Endometrial microvascular endothelial cells (primary cell): ENCODE results near the gene TK1. TPM values are rescaled to one million over a fixed set of nuclear protein-coding genes. Genes with fewer than 3 reads are reported as not detected.
"Not testable (repeated sequence)": the region's sequence is repeated elsewhere in the genome, so short reads cannot be mapped to it uniquely, and the experiment has no call there.

Experiments
- in situ Hi-C: cut with HindIII; loops from 2 replicates; pipeline ENCODE4 v1.10.0; 2017; ENCODE audit warnings: low sequenced_read_pairs, low pct_unique_long_range_greater_than_20kb; ENCODE audit errors: inconsistent ontology term
- total RNA-seq: library from RNA; depleted of rRNA; stranded (reverse); fragments of >200 nt; gene quantifications from one replicate; pipeline ENCODE4 v1.2.3, GENCODE V29; 2015; ENCODE audit errors: inconsistent ontology term

The TK1 gene
- total RNA-seq, 1 donor from 2014 or later = 139 TPM

DNA sequence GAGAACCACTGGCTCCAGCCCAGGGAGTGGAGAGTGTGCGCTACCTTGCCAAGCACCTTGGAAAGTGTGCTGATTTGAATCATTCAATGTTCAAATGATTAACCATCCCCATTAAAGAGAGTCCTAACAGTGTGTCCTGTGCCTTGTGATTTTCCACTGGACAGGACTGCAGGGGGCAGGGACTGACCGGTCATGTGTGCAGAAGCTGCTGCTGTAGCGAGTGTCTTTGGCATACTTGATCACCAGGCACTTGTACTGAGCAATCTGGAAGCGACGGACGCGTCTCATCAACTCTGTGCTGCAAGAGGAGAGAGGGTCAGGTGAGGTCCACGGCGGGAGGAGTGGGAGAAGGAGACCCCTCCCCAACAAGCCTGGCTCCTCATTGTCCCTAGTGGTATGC, 2.0 kb downstream of the TK1 start:
- in situ Hi-C loops = no loop called here

GRCh38 chr17:78184351-78184750, 2.5 kb downstream of the TK1 start:
- in situ Hi-C loops = no loop called here

DNA sequence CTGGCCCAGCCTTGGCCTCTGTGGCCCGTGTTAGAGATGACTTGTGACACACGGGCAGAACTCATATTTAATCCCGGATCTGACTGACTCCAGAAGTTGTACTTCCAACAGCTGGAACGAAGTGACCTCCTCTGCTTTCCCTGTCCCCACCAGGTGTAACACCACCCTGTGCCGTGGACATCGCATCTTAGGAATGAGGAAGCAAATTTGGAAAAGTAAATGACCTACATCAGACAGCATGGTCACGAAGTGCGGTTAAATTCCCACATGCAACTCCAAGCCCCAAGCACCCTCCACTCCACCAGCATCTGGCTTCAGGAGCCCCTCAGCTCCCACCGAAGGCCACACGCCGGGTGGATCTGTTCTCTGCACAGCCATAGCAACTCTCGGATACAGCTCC, 2.9 kb downstream of the TK1 start:
- in situ Hi-C loops = no loop called here

DNA sequence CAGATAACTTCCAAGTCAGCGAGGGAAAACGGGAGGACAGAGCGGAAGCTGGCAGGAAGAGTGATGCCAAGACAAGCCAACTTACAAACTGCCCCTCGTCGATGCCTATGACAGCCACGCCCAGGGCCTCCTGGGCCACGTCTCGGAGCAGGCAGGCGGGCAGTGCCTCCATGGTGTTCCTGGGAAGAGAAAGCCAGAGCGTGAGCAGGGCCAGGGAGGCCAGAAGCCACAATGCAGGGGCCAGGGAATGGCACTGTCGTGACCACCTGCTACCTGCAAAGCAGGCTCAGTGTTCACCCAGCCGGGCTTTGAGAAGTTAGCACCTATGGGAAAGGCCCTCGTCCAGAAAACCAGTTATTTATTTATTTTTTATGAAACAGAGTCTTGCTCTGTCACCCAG, 4.3 kb downstream of the TK1 start:
- in situ Hi-C loops = no loop called here

DNA sequence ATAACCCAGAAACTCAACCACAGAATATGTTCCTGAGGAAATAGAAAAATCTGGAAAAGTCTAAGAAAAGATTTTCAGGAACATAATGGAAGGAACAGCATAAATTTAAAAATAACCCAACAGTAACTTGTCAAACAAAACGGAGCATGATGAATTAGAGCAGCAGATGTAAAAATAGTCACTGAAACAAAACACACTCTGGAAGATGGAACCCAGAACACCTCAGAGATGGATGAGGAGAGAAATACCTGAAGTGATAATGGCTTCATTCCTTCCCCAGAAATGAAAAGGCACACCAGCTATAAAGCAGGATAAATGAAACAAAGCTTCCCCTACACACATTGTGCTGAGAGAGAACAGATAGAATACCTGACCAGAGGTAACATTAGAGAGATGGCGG, 6.3 kb downstream of the TK1 start:
- in situ Hi-C loops = no loop called here

- in situ Hi-C loops = no loop called here
These were observed 6.8 kb downstream of the TK1 start for GRCh38 chr17:78180083-78180482.

DNA sequence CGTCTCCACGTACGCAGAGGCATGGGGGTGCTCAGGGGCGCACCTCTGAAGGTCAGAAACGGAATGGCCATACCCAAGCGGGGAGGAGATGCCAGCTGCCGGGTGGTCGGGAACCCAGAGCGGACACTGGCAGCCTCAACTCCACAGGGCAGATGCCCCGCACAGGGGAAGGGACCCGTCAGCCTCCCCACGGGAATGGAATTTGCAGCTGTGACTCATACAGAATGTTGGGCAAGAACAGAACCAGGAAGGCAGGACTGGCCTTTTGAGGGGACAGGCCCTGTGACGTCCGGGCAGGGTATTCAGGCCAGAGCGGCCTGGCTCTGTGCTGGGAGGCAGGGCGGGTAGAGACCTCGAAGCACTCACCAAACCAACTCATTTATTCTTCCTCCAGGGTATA, 7.5 kb downstream of the TK1 start:
- in situ Hi-C loops = no loop called here

GRCh38 chr17:78176548-78177025, 10.3 kb downstream of the TK1 start:
- in situ Hi-C loops = no loop called here

DNA sequence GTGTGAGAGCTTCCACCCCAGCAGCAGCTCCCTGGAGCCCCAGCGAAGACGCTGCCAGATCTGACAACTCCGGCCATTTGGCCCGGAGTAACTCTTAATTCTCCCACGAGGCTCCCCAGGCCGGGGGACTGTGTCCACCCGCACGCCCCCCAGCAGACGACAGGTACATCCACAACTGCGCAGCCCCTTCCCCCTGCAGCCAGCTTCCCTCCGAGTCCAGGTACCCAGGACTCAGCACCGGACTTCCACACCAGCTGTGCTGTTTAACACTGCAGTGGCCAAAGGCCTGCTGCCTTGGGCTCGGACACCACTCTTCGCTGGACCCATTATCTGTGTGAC, 11.2 kb downstream of the TK1 start:
- in situ Hi-C loops = no loop called here

- in situ Hi-C loops = no loop called here
These were observed 11.8 kb downstream of the TK1 start for GRCh38 chr17:78174870-78175642.

GRCh38 chr17:78174346-78174869, 12.4 kb downstream of the TK1 start:
- in situ Hi-C loops = no loop called here

DNA sequence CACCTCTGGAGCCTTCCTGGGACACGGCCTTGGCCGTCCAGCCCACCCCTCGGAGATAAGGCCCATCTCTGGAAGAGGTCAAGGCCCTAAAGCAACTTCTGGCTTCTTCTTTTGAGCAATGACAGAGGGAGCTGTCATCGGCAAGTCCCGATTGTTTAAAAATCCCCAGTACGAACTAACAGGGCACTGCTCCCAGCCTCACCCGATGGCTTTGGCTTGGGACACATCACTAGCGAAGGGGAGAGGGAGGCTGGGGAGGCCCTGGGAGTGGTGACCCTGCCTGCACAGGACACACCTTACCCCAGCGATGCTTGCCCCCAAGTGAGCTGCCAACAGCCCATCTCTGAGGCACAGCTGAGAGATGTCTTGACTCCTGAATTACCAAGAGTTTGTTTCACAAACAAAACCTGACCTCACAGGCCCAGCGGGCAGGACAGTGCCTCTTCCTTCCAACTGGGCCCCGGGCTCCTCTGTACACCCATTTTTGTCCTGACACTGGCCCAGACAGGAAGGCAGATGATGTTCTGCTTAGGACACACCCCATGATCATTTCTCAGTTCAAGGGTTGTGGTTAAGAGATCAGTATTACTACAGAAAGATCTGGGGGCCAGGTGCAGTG, 13.6 kb downstream of the TK1 start:
- in situ Hi-C loops = no loop called here

DNA sequence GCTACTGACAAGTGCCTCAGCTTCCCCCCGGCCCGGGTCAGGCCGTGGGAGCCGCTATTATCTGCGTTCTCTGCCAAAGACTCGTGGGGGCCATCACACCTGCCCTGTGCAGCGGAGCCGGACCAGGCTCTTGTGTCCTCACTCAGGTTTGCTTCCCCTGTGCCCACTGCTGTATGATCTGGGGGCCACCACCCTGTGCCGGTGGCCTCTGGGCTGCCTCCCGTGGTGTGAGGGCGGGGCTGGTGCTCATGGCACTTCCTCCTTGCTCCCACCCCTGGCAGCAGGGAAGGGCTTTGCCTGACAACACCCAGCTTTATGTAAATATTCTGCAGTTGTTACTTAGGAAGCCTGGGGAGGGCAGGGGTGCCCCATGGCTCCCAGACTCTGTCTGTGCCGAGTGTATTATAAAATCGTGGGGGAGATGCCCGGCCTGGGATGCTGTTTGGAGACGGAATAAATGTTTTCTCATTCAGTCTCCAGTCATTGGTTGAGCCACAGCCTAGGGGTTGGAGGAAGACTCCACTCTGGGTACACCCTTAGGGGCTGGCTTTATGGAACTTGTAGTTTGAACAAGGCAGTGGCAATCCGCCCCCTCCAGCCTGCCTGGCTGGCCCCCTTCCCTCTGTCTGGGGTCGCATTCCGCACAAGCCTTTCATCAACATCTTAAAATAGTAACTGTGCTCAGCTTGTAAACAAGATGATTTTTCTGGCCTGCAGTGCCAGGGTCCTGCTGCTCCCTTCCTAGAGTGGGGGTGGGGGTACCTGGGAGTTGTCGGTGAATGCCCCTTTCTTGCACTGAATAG, 14.4 kb downstream of the TK1 start:
- in situ Hi-C loops = no loop called here

- in situ Hi-C loops = not testable (repeated sequence)
These were observed 15.1 kb downstream of the TK1 start for GRCh38 chr17:78171591-78172248.

DNA sequence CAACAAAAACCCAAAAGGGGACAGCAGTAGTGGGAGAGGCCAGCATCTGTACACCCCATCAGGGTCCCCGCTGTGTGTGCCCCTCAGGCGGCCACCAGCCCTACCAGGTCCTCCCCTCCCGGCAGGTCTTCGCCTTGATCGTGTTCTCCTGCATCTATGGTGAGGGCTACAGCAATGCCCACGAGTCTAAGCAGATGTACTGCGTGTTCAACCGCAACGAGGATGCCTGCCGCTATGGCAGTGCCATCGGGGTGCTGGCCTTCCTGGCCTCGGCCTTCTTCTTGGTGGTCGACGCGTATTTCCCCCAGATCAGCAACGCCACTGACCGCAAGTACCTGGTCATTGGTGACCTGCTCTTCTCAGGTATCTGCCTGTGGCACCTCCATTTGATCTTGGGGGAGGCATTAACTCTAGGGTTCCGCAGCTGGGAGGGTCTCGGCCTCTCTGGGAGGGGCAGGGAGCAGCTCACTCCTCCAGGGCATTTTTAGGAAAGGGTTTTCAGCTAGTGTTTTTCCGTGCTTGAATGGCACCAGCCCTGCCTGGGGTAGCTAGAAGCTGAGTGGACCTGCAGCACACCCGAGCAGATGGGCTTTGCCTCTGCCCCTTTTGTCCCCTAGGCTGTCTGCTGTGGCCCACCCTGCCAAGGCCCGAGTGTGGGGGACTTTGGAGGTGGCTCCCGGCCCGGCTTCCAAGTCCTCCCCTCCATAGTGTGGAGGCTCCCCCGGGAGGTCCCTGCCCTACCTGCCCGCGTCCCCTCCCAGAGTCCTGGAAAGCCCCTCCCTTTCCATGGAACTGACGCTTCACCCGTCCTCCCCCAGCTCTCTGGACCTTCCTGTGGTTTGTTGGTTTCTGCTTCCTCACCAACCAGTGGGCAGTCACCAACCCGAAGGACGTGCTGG, 15.9 kb downstream of the TK1 start:
- in situ Hi-C loops = no loop called here

DNA sequence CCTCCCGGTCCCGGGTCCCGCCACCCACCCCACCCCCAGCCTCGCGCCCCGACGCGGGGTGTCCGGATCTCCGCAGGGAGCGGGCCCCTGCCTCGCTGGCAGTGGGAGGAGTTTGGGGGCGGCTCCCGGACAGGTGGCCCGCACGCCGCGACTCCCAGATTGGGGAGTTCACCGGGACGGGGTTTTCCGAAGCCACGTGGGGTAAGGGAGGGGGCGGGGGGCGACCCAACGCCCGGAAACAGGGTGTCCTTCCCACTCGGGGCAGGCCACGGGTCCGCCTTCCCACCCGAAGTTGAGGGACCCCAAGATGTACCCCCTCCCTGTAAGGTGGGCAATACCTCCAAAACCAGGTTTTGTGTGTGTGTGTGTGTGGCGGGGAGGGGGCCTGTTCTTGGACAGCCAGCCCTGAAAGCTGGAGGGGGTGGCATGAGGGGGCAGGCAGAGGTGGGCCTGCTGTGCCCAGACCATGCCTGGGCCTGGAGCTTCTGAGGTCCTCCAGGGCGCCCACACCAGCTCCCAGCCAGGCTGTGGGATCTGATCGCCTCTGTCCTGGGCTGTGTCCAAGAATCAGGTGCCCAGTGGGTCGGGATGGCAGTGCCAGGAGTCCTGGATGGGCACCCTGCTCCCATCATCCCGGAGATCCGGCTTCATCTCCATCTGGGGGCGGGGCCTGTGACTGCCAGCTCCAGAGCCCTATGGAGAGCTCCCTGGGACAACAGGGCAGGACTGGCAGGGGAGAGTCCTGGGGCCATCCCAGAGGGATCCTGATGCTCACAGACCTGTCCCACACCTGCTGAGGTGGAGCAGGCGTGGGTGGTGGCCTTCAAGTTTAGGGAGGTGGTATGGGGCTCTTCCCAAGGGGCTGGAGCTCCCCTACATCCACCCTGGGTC, 17.7 kb downstream of the TK1 start:
- in situ Hi-C loops = no loop called here

DNA sequence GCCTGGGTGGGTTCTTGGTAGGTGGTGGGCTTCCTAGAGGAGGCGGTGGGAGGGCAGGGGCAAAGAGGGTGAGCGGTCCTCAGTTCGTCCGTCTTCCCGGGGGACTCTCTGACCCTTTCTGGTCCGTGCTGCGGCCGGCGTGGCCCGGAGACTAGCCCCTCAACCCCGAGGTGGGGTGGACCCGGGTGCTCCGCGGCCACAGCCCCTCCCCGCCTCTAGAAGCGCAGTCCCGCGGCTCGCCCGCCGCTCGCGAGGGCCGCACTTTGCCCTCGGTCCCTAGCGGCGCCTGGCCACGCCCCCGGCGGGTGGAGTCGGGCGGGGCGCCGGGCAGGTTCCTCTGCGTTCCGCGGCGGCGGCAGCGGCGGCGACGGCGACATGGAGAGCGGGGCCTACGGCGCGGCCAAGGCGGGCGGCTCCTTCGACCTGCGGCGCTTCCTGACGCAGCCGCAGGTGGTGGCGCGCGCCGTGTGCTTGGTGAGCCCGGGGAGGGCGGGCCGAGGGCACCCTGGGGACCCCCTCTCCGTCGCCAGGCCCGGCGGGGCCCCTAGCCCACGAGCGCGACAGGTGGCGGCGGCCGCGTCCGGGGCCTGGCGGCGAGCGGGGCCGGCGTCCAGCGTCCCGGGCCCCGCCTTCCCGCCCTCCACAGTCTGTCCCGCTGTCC, 18.5 kb downstream of the TK1 start, which contains the start of gene SYNGR2:
Gene SYNGR2, plus strand, starts transcription at position 340 of the 661 bp plus-strand sequence. Its CDS starts 36 bp downstream, at position 376.
- in situ Hi-C loops = no loop called here
